B cell (primary cell): Measurements from ENCODE around the gene MRPS15. TPM values are rescaled to one million over a fixed set of nuclear protein-coding genes. Genes with fewer than 3 reads are reported as not detected.

Experiments used
- ATAC-seq: fragments of 200-7000 bp; cut with Tn5 transposase; one replicate; pipeline ENCODE4 v1.10.0; 2021; ENCODE audit warnings: low read depth, mild to moderate bottlenecking, moderate number of reproducible peaks, moderate library complexity
- CTCF ChIA-PET: fragments of 350-600 bp; sonication (Branson Sonifier 250); formaldehyde crosslinking; loops from one replicate; lab custom pipeline; 2021; ENCODE audit warnings: antibody characterized with exemption, inconsistent platforms; lab: Charles Lee
- POLR2A ChIA-PET: fragments of 350-600 bp; sonication (Branson Sonifier 250); formaldehyde crosslinking; loops from one replicate; lab custom pipeline; 2021; ENCODE audit warnings: antibody characterized with exemption; lab: Charles Lee
- DNase-seq: peaks from one replicate; pipeline ENCODE4 v3.0.0; 2013
- H2AFZ ChIP-seq: 2 replicates; pipeline ENCODE4 v1.6.1; 2012; ENCODE audit warnings: mild to moderate bottlenecking, low read depth, low read length; ENCODE audit not compliant: insufficient read depth, poor library complexity, severe bottlenecking
- H3K27ac ChIP-seq, 2 donors: 1 replicate in 1 of 2; 2 replicates in 1 of 2; pipeline ENCODE4 v1.5.1; 2012 to 2013; ENCODE audit warnings: low read length in 2 of 2, mild to moderate bottlenecking in 2 of 2, moderate library complexity in 1 of 2
- H3K27me3 ChIP-seq, 4 experiments: fragments of 200-600 bp in 1 of 4; sonication (generic) in 1 of 4; replicated peaks in 1 of 4; 1 replicate in 2 of 4; 2 replicates in 2 of 4; pipeline versions ENCODE4 v1.6.1 to v1.7.0; 2013 to 2016; ENCODE audit warnings: low read length in 3 of 4, mild to moderate bottlenecking in 2 of 4, mixed read lengths in 1 of 4, moderate library complexity in 1 of 4; ENCODE audit not compliant: insufficient read depth in 4 of 4, control insufficient read depth in 3 of 4; ENCODE audit errors: control extremely low read depth in 1 of 4
- H3K36me3 ChIP-seq, 2 experiments: replicated peaks in 1 of 2; 1 replicate in 1 of 2; 2 replicates in 1 of 2; pipeline versions ENCODE4 v1.6.1 to v1.7.1; 2013; ENCODE audit warnings: low read length in 1 of 2; ENCODE audit not compliant: insufficient read depth in 2 of 2, control insufficient read depth in 1 of 2; ENCODE audit errors: control extremely low read depth in 1 of 2, extremely low read depth in 1 of 2
- H3K4me1 ChIP-seq, 2 donors: fragments of 200-600 bp in 1 of 2; sonication (generic) in 1 of 2; 1 replicate in 1 of 2; 2 replicates in 1 of 2; pipeline versions ENCODE4 v1.5.1 to v1.6.1; 2013 to 2017; ENCODE audit warnings: low read length in 2 of 2; ENCODE audit not compliant: control insufficient read depth in 2 of 2, insufficient read depth in 2 of 2
- H3K4me2 ChIP-seq: replicated peaks from 2 replicates; pipeline ENCODE3; 2012; ENCODE audit warnings: mild to moderate bottlenecking, low read depth, low read length; ENCODE audit not compliant: poor library complexity, severe bottlenecking
- H3K4me3 ChIP-seq, 5 experiments: fragments of 200-600 bp in 1 of 5; sonication (generic) in 1 of 5; 1 replicate in 3 of 5; 2 replicates in 2 of 5; pipeline versions ENCODE4 v1.5.1 to v1.7.0; 2011 to 2016; ENCODE audit warnings: low read length in 4 of 5, mild to moderate bottlenecking in 4 of 5, low read depth in 2 of 5, control low read depth in 1 of 5, moderate library complexity in 1 of 5; ENCODE audit not compliant: insufficient read depth in 1 of 5; ENCODE audit errors: control extremely low read depth in 1 of 5, extremely low read depth in 1 of 5
- H3K79me2 ChIP-seq: fragments of 200-600 bp; sonication (generic); one replicate; pipeline ENCODE4 v1.6.0; 2016; ENCODE audit warnings: low read length; ENCODE audit not compliant: control insufficient read depth, insufficient read depth
- H3K9ac ChIP-seq: fragments of 200-600 bp; sonication (generic); 2 replicates; pipeline ENCODE4 v1.6.1; 2017; ENCODE audit warnings: mild to moderate bottlenecking, low read length, moderate library complexity
- H3K9me3 ChIP-seq, 3 donors: one replicate each; pipeline versions ENCODE4 v1.6.1 to v1.7.1; 2013; ENCODE audit warnings: low read length in 2 of 3; ENCODE audit not compliant: control insufficient read depth in 2 of 3, insufficient read depth in 1 of 3; ENCODE audit errors: control extremely low read depth in 1 of 3
- H4K20me1 ChIP-seq: 2 replicates; pipeline ENCODE4 v1.6.0; 2012; ENCODE audit warnings: mild to moderate bottlenecking, low read length; ENCODE audit not compliant: insufficient read depth, control insufficient read depth, poor library complexity, severe bottlenecking
- H3K27ac Mint-ChIP-seq: one replicate; pipeline ENCODE4 v1.8.0; 2021; ENCODE audit warnings: mixed read lengths
- H3K27me3 Mint-ChIP-seq: one replicate; pipeline ENCODE4 v1.8.0; 2021; ENCODE audit warnings: mixed read lengths
- H3K4me1 Mint-ChIP-seq: one replicate; pipeline ENCODE4 v1.8.0; 2021; ENCODE audit warnings: mixed read lengths
- H3K4me3 Mint-ChIP-seq: one replicate; pipeline ENCODE4 v1.8.0; 2021; ENCODE audit warnings: mixed read lengths
- H3K9me3 Mint-ChIP-seq: one replicate; pipeline ENCODE4 v1.8.0; 2022; ENCODE audit warnings: mixed read lengths; ENCODE audit not compliant: insufficient read depth
- EZH2 ChIP-seq: IDR thresholded peaks from 2 replicates; pipeline ENCODE4 v1.6.1; 2012; ENCODE audit warnings: borderline replicate concordance, low read depth, mild to moderate bottlenecking, moderate library complexity, low read length; ENCODE audit not compliant: insufficient read depth, poor library complexity, severe bottlenecking
- WGBS: methylation state at CpG from one replicate; pipeline ENCODE4 v1.1.5; 2013; ENCODE audit warnings: missing lambda C conversion rate; ENCODE audit not compliant: insufficient coverage; 5-methylcytosine and 5-hydroxymethylcytosine counted together
- intact Hi-C: fragments of 100-400 bp; cut with micrococcal nuclease; formaldehyde crosslinking; loops from one replicate; pipeline ENCODE4 v1.10.0; 2022
- polyA plus RNA-seq: library from polyadenylated mRNA; depleted of rRNA; stranded (reverse); fragments of >200 nt; gene quantifications from 2 replicates; pipeline ENCODE4 v1.2.3, GENCODE V29; 2012
- total RNA-seq, 2 donors: library from RNA; stranded (reverse); fragments of 120-200 nt in 1 of 2; gene quantifications; 1 replicate in 1 of 2; 2 replicates in 1 of 2; pipeline versions ENCODE4 v1.2.3 to v1.2.4, GENCODE V29; 2013 to 2022
- TF ChIP-seq, protein P1 (sequence below): fragments of 200-600 bp; IDR thresholded peaks from one replicate; pipeline ENCODE4 v1.8.0; 2022; ENCODE audit warnings: antibody characterized with exemption, mild to moderate bottlenecking

MRPS15 gene
- total and polyA plus RNA-seq, 2 donors (not counting 1 experiment from before 2014, with no cell fraction given), result 27.1 to 34.4 TPM

DNA sequence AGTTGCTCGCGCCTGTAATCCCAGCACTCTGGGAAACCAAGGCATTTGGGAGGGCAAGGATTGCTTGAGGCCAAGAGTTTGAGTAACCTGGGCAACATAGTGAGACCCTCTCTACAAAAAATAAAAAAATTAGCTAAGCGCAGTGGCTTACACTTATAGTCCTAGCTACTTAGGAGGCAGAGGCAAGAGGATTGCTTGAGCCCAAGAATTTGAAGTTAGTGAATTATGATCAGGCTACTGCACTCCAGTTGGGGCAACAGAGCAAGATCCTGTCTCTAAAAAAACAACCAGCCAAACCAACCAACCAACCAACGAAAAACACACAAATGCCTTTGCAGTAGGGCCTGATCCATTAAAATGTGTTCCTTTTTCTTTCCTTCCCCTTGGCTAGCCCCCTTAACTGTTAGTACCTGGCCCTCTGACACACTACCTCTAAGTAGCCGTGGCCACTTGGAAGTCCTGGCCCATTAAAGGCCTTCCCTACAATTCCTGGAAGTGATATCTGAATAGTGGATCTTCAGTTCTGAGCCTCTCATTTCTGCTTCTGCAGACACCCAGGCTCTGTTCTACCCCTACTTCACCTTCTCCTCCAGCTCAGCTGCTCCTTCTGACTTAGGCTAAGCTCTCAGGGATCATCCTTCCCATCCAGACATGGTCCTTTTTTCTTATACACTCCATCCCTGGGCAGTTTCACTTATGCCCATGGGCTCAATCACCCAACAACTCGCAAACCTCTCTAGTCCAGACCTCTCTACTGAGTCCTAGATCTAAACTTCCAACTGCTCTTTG, 10.4 kb downstream of the MRPS15 start:
- ATAC-seq (no peak), DNase-seq (no peak)
- intact Hi-C loops, result no loop called here
- Histone ChIP-seq H4K20me1 (no peaks in the 10 kb centered on the region), H3K4me1 (peaks cover 6 to 21% of the 10 kb centered on the region in 2 donors), H3K27ac (no peak overlapping the region), H2AFZ (no peak overlapping the region), H3K79me2 (no peaks in the 10 kb centered on the region), H3K4me2 (no peak overlapping the region), H3K36me3 (peaks cover 3 to 21% of the 10 kb centered on the region in 2 experiments), H3K4me3 (no peak overlapping the region), H3K9me3 (no peaks in the 10 kb centered on the region), H3K9ac (no peak overlapping the region), H3K27me3 (no peaks in the 10 kb centered on the region)
- Mint-ChIP-seq H3K27me3 (no peaks in the 10 kb centered on the region), H3K27ac (no peak overlapping the region), H3K4me3 (no peak overlapping the region), H3K9me3 (no peaks in the 10 kb centered on the region), H3K4me1 (peaks cover 27% of the 10 kb centered on the region)
- POLR2A ChIA-PET, result no interaction called here
- CTCF ChIA-PET, result no interaction called here
- TF ChIP-seq, protein P1, sequence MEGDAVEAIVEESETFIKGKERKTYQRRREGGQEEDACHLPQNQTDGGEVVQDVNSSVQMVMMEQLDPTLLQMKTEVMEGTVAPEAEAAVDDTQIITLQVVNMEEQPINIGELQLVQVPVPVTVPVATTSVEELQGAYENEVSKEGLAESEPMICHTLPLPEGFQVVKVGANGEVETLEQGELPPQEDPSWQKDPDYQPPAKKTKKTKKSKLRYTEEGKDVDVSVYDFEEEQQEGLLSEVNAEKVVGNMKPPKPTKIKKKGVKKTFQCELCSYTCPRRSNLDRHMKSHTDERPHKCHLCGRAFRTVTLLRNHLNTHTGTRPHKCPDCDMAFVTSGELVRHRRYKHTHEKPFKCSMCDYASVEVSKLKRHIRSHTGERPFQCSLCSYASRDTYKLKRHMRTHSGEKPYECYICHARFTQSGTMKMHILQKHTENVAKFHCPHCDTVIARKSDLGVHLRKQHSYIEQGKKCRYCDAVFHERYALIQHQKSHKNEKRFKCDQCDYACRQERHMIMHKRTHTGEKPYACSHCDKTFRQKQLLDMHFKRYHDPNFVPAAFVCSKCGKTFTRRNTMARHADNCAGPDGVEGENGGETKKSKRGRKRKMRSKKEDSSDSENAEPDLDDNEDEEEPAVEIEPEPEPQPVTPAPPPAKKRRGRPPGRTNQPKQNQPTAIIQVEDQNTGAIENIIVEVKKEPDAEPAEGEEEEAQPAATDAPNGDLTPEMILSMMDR, result no peak
- TF ChIP-seq EZH2, result no peak
- WGBS, result 98% methylated on average over 5 of the region's 6 CpGs

DNA sequence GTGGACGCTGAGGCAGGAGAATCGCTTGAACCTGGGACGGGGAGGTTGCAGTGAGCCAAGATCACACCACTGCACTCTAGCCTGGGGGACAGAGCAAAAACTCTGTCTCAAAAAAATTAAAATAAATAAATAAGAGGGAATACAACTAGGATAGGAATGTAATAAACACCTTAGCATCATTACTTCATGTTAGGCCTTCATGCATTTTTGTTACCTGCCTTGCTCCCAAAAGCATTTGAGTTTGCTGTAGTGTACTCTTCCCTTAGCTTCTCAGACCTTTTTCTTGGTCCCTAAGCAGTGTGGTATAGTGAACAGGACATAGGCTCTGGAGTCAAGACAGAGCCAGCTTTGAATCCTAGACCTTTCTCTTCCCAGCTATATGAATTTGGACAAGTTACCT, 11.1 kb downstream of the MRPS15 start:
- Histone ChIP-seq H3K4me2 (no peak overlapping the region), H3K36me3 (peaks cover 3 to 21% of the 10 kb centered on the region in 2 experiments), H3K27me3 (no peaks in the 10 kb centered on the region), H2AFZ (no peak overlapping the region), H3K9ac (no peak overlapping the region), H3K4me3 (no peak overlapping the region), H3K79me2 (no peaks in the 10 kb centered on the region), H3K9me3 (no peaks in the 10 kb centered on the region), H3K27ac (no peak overlapping the region), H4K20me1 (no peaks in the 10 kb centered on the region), H3K4me1 (peaks cover 3 to 20% of the 10 kb centered on the region in 2 donors)
- POLR2A ChIA-PET, result no interaction called here
- no CpG with 5 or more reads among the region's 3 CpGs for WGBS
- TF ChIP-seq, protein P1, result no peak
- no peak for TF ChIP-seq EZH2
- H3K9me3 Mint-ChIP-seq, result no peaks in the 10 kb centered on the region
- H3K4me1 Mint-ChIP-seq, result peaks cover 23% of the 10 kb centered on the region
- no peak overlapping the region for H3K4me3 Mint-ChIP-seq
- no peak overlapping the region for H3K27ac Mint-ChIP-seq
- ATAC-seq (no peak), DNase-seq (no peak)
- intact Hi-C loops, result no loop called here
- CTCF ChIA-PET, result no interaction called here
- no peaks in the 10 kb centered on the region for H3K27me3 Mint-ChIP-seq
